Measurements from ENCODE around the gene UBR1. TPM values are rescaled to one million over a fixed set of nuclear protein-coding genes. Genes with fewer than 3 reads are reported as not detected.

UBR1 gene
- polyA plus RNA-seq, 1 donor from 2014 or later = 33.5 TPM

- H3K4me2 ChIP-seq (ENCODE audit: low read length) = no peak overlapping the region
- H3K27ac ChIP-seq (ENCODE audit: low read length) = no peak overlapping the region
- H3K79me2 ChIP-seq (replicated peaks; ENCODE audit: insufficient read depth, low read length) = peaks cover 50% of the 10 kb centered on the region
- no peaks in the 10 kb centered on the region for H3K36me3 ChIP-seq (ENCODE audit: insufficient read depth, low read length)
- no peak overlapping the region for H3K9ac ChIP-seq (ENCODE audit: low read length)
- no peaks in the 10 kb centered on the region for H3K9me3 ChIP-seq (ENCODE audit: low read length)
- H3K4me3 ChIP-seq (ENCODE audit: low read length) = no peak overlapping the region
- H4K20me1 ChIP-seq (ENCODE audit: insufficient read depth) = no peaks in the 10 kb centered on the region
- TF ChIP-seq REST (IDR thresholded peaks at IDR 0.05; ENCODE audit: borderline replicate concordance) = no peak
- no peak for TF ChIP-seq EZH2 (IDR thresholded peaks at IDR 0.05; ENCODE audit: borderline replicate concordance, insufficient read depth, low read length, poor library complexity, severe bottlenecking)
- no peak for TF ChIP-seq CTCF (IDR thresholded peaks at IDR 0.05; ENCODE audit: poor library complexity, severe bottlenecking)
- no peak for TF ChIP-seq MXI1 (conservative IDR thresholded peaks at IDR 0.05; ENCODE audit: poor library complexity, severe bottlenecking)
- no peak for TF ChIP-seq RAD21 (conservative IDR thresholded peaks at IDR 0.05)
- no peak for TF ChIP-seq TAF1 (IDR thresholded peaks at IDR 0.05; ENCODE audit: low read depth)
- no peak for TF ChIP-seq POLR2AphosphoS5 (IDR thresholded peaks at IDR 0.05)
- TF ChIP-seq EP300 (conservative IDR thresholded peaks at IDR 0.05; ENCODE audit: poor library complexity, severe bottlenecking) = no peak
- TF ChIP-seq SMC3 (conservative IDR thresholded peaks at IDR 0.05; ENCODE audit: poor library complexity) = no peak
- no peak overlapping the region for H2AFZ ChIP-seq (ENCODE audit: low read depth, low read length)
- no peaks in the 10 kb centered on the region for H3K9me2 ChIP-seq (ENCODE audit: insufficient read depth, low read length)
- H3K27me3 ChIP-seq (ENCODE audit: insufficient read depth, low read depth, low read length) = no peaks in the 10 kb centered on the region
- no peaks in the 10 kb centered on the region for H3F3A ChIP-seq (ENCODE audit: insufficient read depth, low read length, poor library complexity, severe bottlenecking)
These were observed 194.7 kb downstream of the UBR1 start for GRCh38 chr15:42911058-42911592.

- Histone ChIP-seq H3K4me3 (ENCODE audit: low read length) (no peak overlapping the region), H3K9me2 (ENCODE audit: insufficient read depth, low read length) (no peaks in the 10 kb centered on the region), H3K9ac (ENCODE audit: low read length) (no peak overlapping the region), H3K36me3 (ENCODE audit: insufficient read depth, low read length) (no peaks in the 10 kb centered on the region), H2AFZ (ENCODE audit: low read depth, low read length) (no peak overlapping the region), H3K4me2 (ENCODE audit: low read length) (no peak overlapping the region), H3K27ac (ENCODE audit: low read length) (no peak overlapping the region), H3K9me3 (ENCODE audit: low read length) (no peaks in the 10 kb centered on the region), H3K27me3 (ENCODE audit: insufficient read depth, low read depth, low read length) (no peaks in the 10 kb centered on the region), H3K79me2 (replicated peaks; ENCODE audit: insufficient read depth, low read length) (peaks cover 42% of the 10 kb centered on the region), H3F3A (ENCODE audit: insufficient read depth, low read length, poor library complexity, severe bottlenecking) (peaks cover 3% of the 10 kb centered on the region), H4K20me1 (ENCODE audit: insufficient read depth) (no peaks in the 10 kb centered on the region)
- TF ChIP-seq TAF1 (IDR thresholded peaks at IDR 0.05; ENCODE audit: low read depth) = no peak
- TF ChIP-seq POLR2AphosphoS5 (IDR thresholded peaks at IDR 0.05) = no peak
- TF ChIP-seq EZH2 (IDR thresholded peaks at IDR 0.05; ENCODE audit: borderline replicate concordance, insufficient read depth, low read length, poor library complexity, severe bottlenecking) = no peak
- no peak for TF ChIP-seq REST (IDR thresholded peaks at IDR 0.05; ENCODE audit: borderline replicate concordance)
- no peak for TF ChIP-seq CTCF (IDR thresholded peaks at IDR 0.05; ENCODE audit: poor library complexity, severe bottlenecking)
- TF ChIP-seq SMC3 (conservative IDR thresholded peaks at IDR 0.05; ENCODE audit: poor library complexity) = no peak
- TF ChIP-seq MXI1 (conservative IDR thresholded peaks at IDR 0.05; ENCODE audit: poor library complexity, severe bottlenecking) = no peak
- no peak for TF ChIP-seq EP300 (conservative IDR thresholded peaks at IDR 0.05; ENCODE audit: poor library complexity, severe bottlenecking)
- TF ChIP-seq RAD21 (conservative IDR thresholded peaks at IDR 0.05) = no peak
These were observed 197.3 kb downstream of the UBR1 start for GRCh38 chr15:42908538-42908937.
